ENCODE data around the gene RNU1-4. TPM values are rescaled to one million over a fixed set of nuclear protein-coding genes. Genes with fewer than 3 reads are reported as not detected.

RNU1-4 gene
- total RNA-seq, 2 experiments from 2014 or later = 1,570 to 1,691 TPM

Other genes starting within 250 kb of the RNU1-4 start
- 1,000 to 10,000 TPM; 1,570 to 1,691 TPM for gene RNU1-1, start 226.2 kb upstream of the RNU1-4 start, total RNA-seq
- 1 to 10 TPM; 1.7 to 2.2 TPM for gene NBPF1, start 127.0 kb upstream of the RNU1-4 start, total RNA-seq
- 1,000 to 10,000 TPM; 1,570 to 1,691 TPM for gene RNU1-3, start 73.6 kb upstream of the RNU1-4 start, total RNA-seq
- gene RNU1-2, start 155.5 kb downstream of the RNU1-4 start, total RNA-seq = 1,000 to 10,000 TPM; 1,570 to 1,691 TPM
- 10 to 100 TPM; 18.3 to 18.8 TPM for gene CROCC, start 181.4 kb downstream of the RNU1-4 start, total RNA-seq
- gene MFAP2, start 240.1 kb downstream of the RNU1-4 start, total RNA-seq = under 1 TPM in 1 of 2 experiments, not detected in 1; 0.25 TPM

Measured in activated CD4-positive, alpha-beta memory T cell treated with anti-CD3 and anti-CD28 coated beads, Interleukin-2, amount 10 ng/mL, durations not matched to agents 7 days and 5 days (primary cell).